Pons (tissue), 1 donor: ENCODE measurements around the gene RAB39A.

ENCODE experiments used
- DNase-seq: peaks from one replicate; pipeline ENCODE4 v3.0.0-alpha.2; 2016; ENCODE audit warnings: low spot score

RAB39A gene

DNA sequence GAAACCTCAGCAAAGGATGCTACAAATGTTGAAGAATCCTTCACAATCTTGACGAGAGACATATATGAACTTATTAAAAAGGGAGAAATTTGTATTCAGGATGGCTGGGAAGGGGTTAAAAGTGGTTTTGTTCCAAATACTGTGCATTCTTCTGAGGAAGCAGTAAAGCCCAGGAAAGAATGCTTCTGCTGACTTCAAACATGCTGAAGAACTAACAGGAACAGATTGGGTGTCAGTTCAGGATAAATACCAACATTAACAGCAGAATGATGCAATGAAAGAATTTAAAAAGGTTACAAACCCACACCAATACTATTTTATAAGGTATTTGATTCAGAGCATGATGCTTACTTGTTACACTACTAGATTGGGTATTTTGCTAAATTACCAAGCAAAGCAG lies 33.9 kb downstream of the RAB39A start:
- no peak for DNase-seq

DNA sequence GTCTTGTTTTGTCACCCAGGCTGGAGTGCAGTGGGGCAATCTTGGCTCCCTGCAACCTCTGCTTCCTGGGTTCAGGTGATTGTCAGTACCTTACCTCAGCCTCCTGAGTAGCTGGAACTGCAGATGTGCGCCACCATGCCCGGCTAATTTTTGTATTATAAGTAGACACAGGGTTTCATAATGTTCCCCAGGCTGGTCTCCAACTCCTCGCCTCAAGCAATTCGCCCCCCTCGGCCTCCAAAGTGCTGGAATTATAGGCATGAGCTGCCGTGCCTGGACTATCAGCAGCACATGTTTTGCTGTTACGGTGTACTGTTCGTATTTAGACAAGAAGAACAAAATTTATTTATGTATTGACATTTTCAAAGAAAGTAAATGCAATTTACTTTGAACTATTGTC lies 34.8 kb downstream of the RAB39A start:
- no peak for DNase-seq

DNA sequence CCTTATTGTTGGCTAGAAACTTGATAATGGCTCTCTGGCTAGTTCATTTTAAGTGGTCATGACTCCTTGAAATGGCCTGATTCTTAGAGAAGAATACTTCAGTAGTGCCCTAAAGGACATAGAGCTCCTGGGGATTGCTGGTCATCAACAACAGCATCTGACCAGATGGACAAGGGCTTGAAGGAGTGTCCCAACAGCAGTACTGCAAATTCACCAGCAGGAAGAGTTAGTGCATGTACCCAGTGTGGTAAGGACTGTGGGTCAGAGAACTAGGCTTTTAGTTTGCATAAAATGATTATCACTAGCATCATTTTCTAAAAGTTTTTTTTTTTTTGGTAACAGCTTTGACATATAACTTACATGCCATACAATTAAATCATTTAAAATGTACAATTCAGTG lies 41.0 kb downstream of the RAB39A start:
- no peak for DNase-seq

DNA sequence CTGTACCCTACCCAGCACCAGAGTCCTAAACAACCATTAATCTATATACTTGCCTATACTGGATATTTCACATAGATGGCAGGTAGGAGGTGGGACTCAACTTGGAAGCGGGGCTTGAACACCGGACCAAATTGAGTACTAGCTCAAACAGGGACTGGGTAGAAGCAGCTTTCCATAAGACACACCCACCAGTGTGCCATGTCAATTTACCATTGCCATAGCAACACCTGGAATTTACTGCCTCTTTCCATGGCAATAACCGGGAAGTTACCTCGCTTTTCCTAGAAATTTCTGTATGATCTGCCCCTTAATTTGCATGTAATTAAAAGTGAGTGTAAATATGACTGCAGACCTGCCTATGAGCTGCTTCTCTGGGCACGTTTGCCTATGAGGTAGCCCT lies 41.8 kb downstream of the RAB39A start:
- DNase-seq: no peak

DNA sequence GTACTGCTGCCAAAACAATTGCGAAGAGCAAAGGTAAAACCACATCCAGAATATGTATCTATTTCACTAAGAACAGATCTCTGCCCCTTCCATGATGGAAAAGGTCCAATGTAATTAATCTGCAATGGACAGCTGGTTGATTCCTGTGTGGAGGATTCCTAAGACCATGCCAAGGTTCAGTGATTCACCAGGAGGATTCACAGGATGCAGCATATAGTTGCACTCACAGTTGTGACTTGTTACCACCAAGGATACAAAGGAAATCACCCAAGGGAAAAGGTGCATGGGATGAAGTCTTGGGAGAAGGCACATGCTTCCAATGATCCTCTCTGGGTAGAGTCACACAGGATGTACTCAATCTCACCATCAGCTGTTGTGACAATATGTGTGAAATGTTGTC lies 45.4 kb downstream of the RAB39A start:
- no peak for DNase-seq

DNA sequence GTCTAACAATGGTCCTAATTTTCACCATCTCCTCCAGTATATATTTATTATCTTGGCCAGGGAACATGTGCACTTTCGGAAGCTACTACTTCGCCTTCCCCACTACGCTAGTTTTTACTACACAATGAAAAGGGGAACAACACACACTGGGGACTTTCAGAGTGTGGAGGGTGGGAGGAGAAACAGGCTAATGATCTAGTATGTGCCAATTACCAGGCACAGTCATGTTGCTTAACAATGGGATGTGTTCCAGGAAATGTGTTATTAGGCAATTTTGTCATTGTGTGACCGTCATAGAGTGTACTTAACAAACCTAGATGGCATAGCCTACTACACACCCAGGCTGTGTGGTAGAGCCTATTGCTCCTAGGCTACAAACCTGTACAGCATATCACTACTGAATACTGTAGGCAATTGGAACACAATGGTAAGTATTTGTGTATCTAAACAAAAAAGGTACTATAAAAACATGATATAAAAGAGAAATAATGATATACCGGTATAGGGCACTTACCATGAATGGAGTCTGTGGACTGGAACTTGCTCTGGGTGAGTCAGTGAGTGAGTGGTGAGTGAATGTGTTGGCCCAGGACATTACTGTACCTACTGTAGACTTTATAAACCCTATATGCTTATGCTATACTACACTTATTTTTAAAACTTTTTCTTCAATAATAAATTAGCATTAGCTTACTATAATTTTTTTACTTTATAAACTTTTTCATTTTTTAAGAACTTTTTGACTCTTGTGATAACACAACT lies 60.3 kb downstream of the RAB39A start:
- no peak for DNase-seq

DNA sequence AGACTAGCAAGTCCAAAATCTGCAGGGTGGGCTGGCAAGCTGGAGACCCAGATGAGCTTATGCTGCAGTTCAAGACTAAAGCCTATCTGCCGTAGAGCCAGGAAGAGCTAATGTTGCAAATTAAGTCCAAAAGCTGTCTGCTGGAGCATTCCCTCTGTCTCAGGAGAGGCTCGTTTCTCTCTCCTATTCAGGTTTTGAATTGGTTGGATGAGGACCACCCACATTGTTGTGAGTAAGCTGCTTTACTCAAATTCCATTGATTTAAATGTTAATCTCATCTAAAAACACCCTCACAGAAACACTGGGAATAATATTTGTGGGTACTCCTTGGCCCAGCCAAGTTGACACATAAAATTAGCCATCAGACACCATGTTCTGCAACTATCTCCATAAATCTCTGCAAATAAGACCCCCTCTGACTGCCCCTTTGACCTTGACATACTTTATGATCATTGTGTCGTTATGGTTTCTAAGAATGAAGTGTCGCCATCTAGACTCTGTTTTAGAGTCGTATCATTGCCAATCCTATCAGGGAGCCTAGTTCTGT lies 63.7 kb downstream of the RAB39A start:
- no peak for DNase-seq

DNA sequence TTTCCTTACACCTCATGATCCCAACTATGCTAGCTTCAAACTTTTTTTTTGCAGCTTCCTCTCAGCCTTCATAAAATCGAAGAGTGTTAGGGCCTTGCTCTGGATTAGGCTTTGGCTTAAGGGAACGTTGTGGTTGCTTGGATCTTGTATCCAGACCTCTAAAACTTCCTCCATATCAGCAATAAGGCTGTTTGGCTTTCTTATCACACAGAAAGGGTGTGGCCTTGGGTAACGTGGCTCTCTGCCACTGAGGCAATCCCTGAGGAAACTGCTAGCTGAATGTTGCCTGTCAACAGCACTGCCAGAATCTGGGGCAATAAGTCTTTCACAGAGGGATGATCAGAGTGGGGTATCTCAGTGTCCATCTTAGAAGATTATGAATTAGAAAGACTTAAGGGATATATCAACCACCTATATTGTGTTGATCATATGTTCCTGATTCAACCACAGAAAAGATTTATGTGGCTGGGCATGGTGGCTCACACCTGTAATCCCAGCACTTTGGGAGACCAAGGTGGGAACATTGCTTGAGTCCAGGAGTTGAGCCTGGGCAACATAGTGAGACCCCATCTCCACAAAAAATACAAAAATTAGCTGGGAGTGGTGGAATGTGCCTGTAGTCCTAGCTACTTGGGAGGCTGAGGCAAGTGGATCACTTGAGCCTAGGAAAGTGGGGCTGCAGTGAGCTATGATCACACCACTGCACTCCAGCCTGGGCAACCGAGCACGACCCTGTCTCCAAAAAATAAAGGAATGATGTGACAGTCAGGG lies 67.9 kb downstream of the RAB39A start:
- no peak for DNase-seq

DNA sequence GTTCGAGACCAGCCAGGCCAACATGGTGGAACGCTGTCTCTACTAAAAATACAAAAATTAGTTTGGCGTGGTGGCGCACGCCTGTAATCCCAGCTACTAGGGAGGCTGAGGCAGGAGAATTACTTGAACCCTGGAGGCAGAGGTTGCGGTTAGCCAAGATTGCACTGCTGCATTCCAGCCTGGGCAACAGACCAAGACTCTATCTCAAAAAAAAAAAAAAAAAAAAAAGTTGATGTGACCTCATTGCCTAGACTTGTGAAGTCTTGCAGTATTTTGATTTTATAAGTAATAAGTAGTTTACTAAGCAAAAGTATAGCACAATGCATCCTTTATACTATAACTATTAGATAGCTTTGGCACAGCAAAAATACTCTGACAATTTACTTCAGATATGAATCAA lies 70.5 kb downstream of the RAB39A start:
- DNase-seq: no peak

DNA sequence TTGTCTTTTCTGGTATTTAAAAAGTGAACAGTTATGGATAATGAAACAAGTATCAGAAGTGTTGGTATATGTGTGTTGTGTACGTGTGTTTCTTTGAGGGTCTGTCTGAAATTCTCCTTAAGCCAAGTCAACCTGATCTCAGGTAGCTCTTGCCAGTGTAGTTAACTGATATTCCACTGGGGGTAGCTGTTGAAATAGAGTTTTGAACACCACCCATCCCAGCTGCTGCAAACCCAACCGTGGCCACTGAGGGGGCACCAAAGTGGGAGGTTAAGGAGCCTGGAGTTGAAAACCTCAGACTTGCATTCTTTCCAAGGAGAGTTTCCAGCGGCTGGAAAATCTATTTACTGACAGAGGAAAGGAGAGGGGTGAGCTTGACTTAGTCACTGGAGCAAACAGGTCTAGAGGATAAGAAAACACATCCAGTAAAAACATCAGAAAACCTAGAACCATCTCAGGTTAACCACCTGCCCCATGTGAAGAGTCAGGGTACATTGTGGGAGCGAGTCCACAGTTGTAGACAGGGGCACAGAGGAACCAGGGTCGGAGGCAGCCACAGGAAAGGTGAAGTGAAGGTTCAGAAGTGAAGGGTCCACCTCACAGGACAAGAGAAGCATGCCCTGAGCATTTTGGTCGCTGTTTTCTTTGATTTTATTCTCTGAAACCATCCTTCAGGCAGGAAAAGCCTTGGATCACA lies 71.7 kb downstream of the RAB39A start:
- peak; percentile 5 for DNase-seq

DNA sequence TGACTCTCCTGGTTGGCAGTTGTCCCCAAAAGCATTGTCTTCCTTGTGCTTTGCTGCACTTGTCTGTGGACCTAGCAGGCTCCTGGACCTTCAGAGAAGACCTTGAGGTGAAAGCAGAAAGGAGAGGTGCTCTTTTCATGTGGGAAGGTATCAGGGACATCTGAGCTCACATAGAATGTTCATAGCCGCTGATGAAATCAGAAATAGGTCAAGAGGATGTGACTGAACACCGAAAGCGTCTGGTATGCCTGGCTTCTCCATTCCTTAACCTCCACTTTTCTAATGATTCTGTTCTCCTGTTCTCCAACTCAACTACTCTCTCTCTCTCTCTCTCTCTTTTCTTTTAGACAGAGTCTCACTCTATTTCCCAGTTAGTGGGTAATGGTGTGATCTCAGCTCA lies 74.2 kb downstream of the RAB39A start:
- DNase-seq: no peak

DNA sequence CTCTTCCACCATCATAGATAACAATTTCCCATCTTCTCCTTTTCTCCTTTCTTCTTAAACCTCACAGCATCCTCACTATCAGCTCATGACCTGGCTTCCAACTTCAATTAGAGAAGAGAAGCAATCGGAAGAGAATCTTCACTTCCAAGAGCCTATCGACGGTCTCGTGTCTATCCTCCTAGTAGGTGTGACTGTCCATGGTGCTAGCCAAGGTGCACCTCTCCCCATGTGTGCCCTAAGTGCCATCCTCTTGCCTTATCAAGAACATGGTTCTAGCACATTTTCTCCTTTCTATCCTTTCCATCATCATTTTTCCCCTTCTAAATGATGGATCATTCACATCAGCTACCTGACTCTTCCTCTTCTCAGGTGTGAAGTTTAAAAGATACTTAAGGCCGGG lies 75.4 kb downstream of the RAB39A start:
- no peak for DNase-seq

DNA sequence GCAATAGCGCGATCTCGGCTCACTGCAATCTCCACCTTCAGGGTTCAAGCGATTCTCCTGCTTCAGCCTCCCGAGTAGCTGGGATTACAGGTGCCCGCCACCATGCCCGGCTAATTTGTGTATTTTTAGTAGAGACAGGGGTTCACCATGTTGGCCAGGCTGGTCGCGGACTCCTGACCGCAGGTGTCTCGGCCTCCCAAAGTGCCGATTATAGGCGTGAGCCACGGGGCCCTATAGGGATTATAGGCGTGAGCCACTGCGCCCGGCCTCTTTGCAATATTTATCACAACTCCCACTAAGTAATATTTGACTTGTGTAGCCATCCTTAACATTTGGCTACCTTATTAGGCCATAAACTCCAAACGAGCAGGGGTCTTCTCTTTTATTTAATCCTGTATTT lies 79.6 kb downstream of the RAB39A start:
- DNase-seq: no peak

DNA sequence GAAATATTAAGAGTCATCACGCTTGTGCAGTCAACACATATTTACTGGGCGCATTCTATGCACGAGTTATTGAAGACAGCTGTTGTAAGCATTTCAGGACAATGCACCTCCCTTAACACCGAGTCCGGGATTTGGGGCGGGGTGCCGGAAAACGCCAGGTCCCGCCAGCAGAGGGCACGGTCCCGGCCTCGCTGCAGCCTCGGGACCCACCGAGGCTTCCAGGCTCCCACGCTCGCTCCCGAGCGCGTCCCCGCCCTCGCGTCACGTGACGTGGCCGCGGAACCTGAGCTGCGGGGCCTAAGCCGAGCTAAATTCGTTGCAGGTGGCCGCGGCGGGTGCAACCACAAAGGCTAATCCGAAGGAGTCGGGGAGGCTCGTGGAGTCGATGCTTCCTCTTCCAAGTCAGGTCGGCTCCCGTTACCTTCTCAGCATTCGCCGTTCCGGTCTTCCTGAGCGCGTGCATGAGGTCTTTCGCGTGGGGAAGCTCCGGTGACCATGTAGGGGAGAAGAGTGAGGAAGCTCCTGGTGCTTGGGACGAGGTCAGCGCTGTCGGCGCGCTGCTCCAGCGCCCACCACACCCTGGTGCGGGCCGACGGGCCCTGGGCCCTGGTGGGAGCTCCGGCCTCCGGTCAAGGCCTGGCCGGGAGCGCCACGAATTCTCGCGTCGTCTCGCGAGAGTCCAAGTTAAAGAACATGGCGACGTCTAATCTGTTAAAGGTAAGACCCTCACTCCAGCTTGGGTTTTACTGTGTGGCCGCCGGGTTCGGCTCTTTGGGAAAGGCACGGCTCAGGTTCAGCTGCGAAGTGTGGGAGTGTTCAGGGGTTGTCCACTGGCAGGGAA lies 80.6 kb downstream of the RAB39A start, which contains the start of gene CUL5:
CUL5 (plus strand) TSS at position 243 of the 841 bp plus-strand sequence; CDS start at position 694, 451 bp downstream.
- DNase-seq: peak; percentile 85

DNA sequence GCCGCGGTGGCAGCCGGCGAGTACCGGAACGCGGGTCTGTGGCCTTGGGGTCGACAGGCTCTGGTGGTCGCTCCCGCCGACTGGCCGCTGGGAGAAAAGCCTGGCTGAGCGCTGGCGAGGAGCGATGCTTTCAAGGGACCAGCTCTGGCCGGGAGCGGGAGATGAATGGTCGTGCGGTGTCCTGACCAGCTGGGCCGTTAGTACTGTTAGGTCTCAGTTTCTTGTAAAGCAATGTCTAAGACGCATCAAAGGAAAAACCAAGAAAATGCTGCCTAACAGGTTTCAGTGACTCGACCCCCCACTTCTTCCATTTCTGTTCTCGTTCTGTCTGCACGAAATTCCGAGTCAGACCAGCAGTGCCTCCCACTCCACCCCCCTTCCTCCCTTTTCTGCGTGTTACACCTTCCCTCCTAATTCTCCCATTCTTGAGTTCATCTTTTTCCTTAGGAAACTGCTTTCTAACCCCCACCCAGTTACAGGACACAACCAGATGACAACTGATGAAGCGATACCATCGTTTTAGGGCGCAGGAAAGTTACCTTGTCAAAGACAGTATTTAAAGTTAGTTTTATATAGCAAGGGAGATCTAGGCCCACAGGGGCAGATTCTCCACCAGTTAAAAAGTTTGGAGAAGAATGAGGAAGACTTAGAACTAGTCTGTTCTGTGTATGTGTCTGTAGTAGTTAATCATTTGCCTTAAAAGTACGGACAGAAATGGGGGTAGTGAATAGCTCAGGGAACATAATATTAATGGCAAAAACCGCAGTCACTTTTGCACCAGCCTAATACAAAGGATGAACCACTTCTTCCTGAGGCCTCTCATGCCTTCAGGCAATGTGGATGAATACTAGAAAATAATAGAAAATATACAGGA lies 81.5 kb downstream of the RAB39A start:
- DNase-seq: no peak

DNA sequence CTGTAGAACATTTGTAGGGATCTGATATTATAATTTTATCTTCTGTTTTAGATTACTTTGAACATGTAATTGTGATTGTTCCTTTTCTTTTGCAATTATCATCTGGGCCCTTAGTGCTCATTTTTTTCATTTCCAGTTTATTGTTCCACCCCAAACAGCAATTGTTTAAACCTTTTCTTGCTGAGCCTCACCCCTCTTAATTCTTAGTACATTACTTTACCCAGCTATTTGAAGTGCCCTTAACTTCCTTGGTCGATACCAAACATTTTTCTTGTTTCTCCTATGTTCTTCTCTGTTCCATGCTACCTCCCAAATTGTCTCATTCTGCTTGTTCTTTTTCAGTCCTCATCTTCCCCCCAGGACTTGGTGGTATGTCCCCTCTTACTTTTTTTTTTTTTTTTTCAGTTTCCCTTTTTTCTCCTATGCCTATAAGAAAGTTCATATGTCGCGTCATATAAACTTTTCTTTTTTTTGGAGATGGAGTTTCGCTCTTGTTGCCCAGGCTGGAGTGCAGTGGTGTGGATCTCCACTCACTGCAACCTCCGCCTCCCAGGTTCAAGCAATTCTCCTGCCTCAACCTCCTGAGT lies 84.0 kb downstream of the RAB39A start:
- no peak for DNase-seq
